ENCODE data around the gene EDDM13. TPM values are rescaled to one million over a fixed set of nuclear protein-coding genes. Genes with fewer than 3 reads are reported as not detected.
A peak's percentile ranks its signal among the peaks of the same experiment; 100 is the strongest.

EDDM13 gene
- total and polyA plus RNA-seq, 10 of the 15 experiments (the other 5 are each of a cell fraction or from before 2014, with no cell fraction given): 0.15 to 0.37 TPM; not detected in 8

DNA sequence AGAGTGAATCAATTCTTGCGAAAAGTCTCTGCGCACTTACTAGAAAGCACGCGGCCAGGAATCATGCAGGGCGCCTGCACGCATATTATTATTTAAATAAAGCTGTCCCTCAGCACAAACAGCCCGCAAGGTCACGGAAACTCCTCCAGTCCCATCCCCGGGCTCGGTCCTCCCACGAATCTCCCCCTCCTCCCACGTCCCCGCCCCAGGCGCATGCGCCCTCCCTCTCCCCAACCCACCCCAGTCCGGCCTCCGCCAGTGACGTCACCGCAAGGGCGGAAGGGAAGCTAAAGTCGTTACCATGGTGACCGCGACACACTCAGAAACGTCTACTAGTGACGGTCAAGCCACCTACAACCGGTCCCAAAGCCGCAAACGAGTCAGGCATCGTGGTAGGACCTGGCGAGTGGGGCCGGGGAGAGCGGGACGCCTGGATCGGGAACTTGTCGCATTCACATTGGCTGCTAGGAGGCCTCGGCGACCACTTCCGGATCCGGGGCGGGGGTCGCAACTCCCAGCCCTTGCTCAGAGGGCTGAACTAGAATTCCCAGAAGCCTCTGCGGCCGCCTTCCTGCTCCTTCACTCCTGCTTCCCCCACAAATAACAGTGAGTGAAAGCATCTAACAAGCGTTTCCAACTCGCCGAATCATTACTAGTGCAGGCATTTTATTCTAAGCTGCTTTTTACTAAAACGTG lies 42.0 kb downstream of the EDDM13 start, which contains the start of gene ZSCAN5A (continued):
- TF ChIP-seq, protein P1, sequence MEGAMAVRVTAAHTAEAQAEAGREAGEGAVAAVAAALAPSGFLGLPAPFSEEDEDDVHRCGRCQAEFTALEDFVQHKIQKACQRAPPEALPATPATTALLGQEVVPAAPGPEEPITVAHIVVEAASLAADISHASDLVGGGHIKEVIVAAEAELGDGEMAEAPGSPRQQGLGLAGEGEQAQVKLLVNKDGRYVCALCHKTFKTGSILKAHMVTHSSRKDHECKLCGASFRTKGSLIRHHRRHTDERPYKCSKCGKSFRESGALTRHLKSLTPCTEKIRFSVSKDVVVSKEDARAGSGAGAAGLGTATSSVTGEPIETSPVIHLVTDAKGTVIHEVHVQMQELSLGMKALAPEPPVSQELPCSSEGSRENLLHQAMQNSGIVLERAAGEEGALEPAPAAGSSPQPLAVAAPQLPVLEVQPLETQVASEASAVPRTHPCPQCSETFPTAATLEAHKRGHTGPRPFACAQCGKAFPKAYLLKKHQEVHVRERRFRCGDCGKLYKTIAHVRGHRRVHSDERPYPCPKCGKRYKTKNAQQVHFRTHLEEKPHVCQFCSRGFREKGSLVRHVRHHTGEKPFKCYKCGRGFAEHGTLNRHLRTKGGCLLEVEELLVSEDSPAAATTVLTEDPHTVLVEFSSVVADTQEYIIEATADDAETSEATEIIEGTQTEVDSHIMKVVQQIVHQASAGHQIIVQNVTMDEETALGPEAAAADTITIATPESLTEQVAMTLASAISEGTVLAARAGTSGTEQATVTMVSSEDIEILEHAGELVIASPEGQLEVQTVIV (IDR thresholded peaks at IDR 0.05; ENCODE audit: borderline replicate concordance, partially characterized antibody): peak; percentile 97
- TF ChIP-seq TBL1XR1 (IDR thresholded peaks at IDR 0.05; ENCODE audit: low read depth, low read length) (peak; percentile 57; the same call in 1 of the 2 replicates), POLR2AphosphoS2 (IDR thresholded peaks at IDR 0.05; ENCODE audit: low read depth, low read length) (peak; percentile 73; the same call in 1 of the 2 replicates), NKRF (conservative IDR thresholded peaks at IDR 0.05) (peak; percentile 88), YY1 (IDR thresholded peaks at IDR 0.05; ENCODE audit: low read depth, low read length) (peak; percentile 23; the same call in 1 of the 2 replicates), BCL3 (IDR thresholded peaks at IDR 0.05; ENCODE audit: borderline replicate concordance, insufficient read depth, low read depth, low read length, poor library complexity, severe bottlenecking) (no peak), EZH2 (IDR thresholded peaks at IDR 0.05; ENCODE audit: borderline replicate concordance, control insufficient read depth, low read depth, low read length) (no peak), DPF2 (IDR thresholded peaks at IDR 0.05) (0 out of 2 replicates have a peak, but pooled peaks have one; percentile 43), ZNF274 (IDR thresholded peaks at IDR 0.05; ENCODE audit: insufficient read depth, insufficient read length) (no peak), TCF12 (IDR thresholded peaks at IDR 0.05; ENCODE audit: low read depth, low read length) (no peak), ZNF207 (IDR thresholded peaks at IDR 0.05; ENCODE audit: borderline replicate concordance) (peak; percentile 81; the same call in 1 of the 2 replicates), TCF3 (IDR thresholded peaks at IDR 0.05; ENCODE audit: borderline replicate concordance, insufficient read depth, low read depth, low read length) (0 out of 2 replicates have a peak, but pooled peaks have one; percentile 60), SKIL (IDR thresholded peaks at IDR 0.05; ENCODE audit: low read depth, poor library complexity, severe bottlenecking) (peak; percentile 43), NRF1 (conservative IDR thresholded peaks at IDR 0.05; ENCODE audit: low read depth, low read length) (peak; percentile 46; the same call in 1 of the 2 replicates), SMC3 (IDR thresholded peaks at IDR 0.05; ENCODE audit: borderline replicate concordance, low read length) (no peak), RB1 (IDR thresholded peaks at IDR 0.05; ENCODE audit: borderline replicate concordance) (peak; percentile 23; the same call in 1 of the 2 replicates), ZBED1 (IDR thresholded peaks at IDR 0.05; ENCODE audit: borderline replicate concordance) (no peak), CHD4 (IDR thresholded peaks at IDR 0.05) (no peak), POLR2AphosphoS5 (IDR thresholded peaks at IDR 0.05; ENCODE audit: low read length) (peak; percentile 85), FOXK2 (IDR thresholded peaks at IDR 0.05) (no peak), RFX5 (IDR thresholded peaks at IDR 0.05; ENCODE audit: low read depth, low read length) (0 out of 2 replicates have a peak, but pooled peaks have one; percentile 46), TARDBP (IDR thresholded peaks at IDR 0.05; ENCODE audit: borderline replicate concordance) (0 out of 2 replicates have a peak, but pooled peaks have one; percentile 42), CBFB (IDR thresholded peaks at IDR 0.05; ENCODE audit: low read depth) (peak; percentile 95)
